Natural killer cell (primary cell): ENCODE data around the gene ACER1. TPM values are rescaled to one million over a fixed set of nuclear protein-coding genes. Genes with fewer than 3 reads are reported as not detected.

Source experiments
- ATAC-seq, 3 donors: fragments of 150-1000 bp in 2 of 3; fragments of 200-7000 bp in 1 of 3; cut with Tn5 transposase; 1 replicate in 1 of 3; 2 replicates in 2 of 3; pipeline ENCODE4 v1.10.0; 2021; ENCODE audit warnings: mild to moderate bottlenecking in 2 of 3, moderate library complexity in 2 of 3
- DNase-seq, 2 donors: peaks; one replicate each; pipeline versions ENCODE4 v3.0.0 to v3.0.0-alpha.2; 2013 to 2021; ENCODE audit warnings: mixed read lengths in 1 of 2
- H3K27ac ChIP-seq: one replicate; pipeline ENCODE4 v1.5.1; 2013; ENCODE audit warnings: mild to moderate bottlenecking, low read length
- H3K27me3 ChIP-seq: one replicate; pipeline ENCODE4 v1.6.1; 2013; ENCODE audit warnings: low read length; ENCODE audit not compliant: control insufficient read depth, insufficient read depth
- H3K36me3 ChIP-seq: one replicate; pipeline ENCODE4 v1.6.1; 2013; ENCODE audit warnings: low read length; ENCODE audit not compliant: control insufficient read depth, insufficient read depth
- H3K4me1 ChIP-seq: one replicate; pipeline ENCODE4 v1.6.1; 2013; ENCODE audit warnings: low read length; ENCODE audit not compliant: control insufficient read depth, insufficient read depth
- H3K4me3 ChIP-seq: one replicate; pipeline ENCODE4 v1.5.1; 2013; ENCODE audit warnings: low read length
- H3K9me3 ChIP-seq: one replicate; pipeline ENCODE4 v1.6.1; 2013; ENCODE audit warnings: low read length; ENCODE audit not compliant: control insufficient read depth, insufficient read depth
- H3K27ac Mint-ChIP-seq, 2 donors: one replicate each; pipeline ENCODE4 v1.8.0; 2022; ENCODE audit warnings: mild to moderate bottlenecking in 2 of 2, mixed read lengths in 2 of 2, moderate library complexity in 1 of 2
- H3K27me3 Mint-ChIP-seq, 2 donors: one replicate each; pipeline ENCODE4 v1.8.0; 2022; ENCODE audit warnings: low read depth in 2 of 2, mixed read lengths in 2 of 2
- H3K36me3 Mint-ChIP-seq: one replicate; pipeline ENCODE4 v1.8.0; 2022; ENCODE audit warnings: mixed read lengths
- H3K4me1 Mint-ChIP-seq, 2 donors: one replicate each; pipeline ENCODE4 v1.8.0; 2022; ENCODE audit warnings: mixed read lengths in 2 of 2
- H3K4me3 Mint-ChIP-seq: one replicate; pipeline ENCODE4 v1.8.0; 2022; ENCODE audit warnings: mild to moderate bottlenecking, moderate library complexity, mixed read lengths
- H3K9me3 Mint-ChIP-seq, 2 donors: one replicate each; pipeline ENCODE4 v1.8.0; 2022; ENCODE audit warnings: mixed read lengths in 2 of 2
- CTCF ChIP-seq: fragments of 200-600 bp; IDR thresholded peaks from one replicate; pipeline ENCODE4 v1.8.0; 2022; ENCODE audit warnings: antibody characterized with exemption
- WGBS: methylation state at CpG from one replicate; pipeline ENCODE4 v1.1.7; 2013; ENCODE audit warnings: missing lambda C conversion rate; ENCODE audit not compliant: insufficient coverage; 5-methylcytosine and 5-hydroxymethylcytosine counted together
- intact Hi-C: fragments of 100-400 bp; cut with micrococcal nuclease; formaldehyde crosslinking; loops from one replicate; pipeline ENCODE4 v1.14.2; 2022
- total RNA-seq, 4 donors: library from RNA; stranded (reverse); fragments of 120-200 nt in 1 of 4; gene quantifications; one replicate each; pipeline versions ENCODE4 v1.2.3 to v1.2.4, GENCODE V29; 2013 to 2022

ACER1 gene
- total RNA-seq, 3 donors from 2014 or later (not counting 1 experiment from before 2014, with no cell fraction given), result 0.25 to 0.35 TPM; not detected in 1

DNA sequence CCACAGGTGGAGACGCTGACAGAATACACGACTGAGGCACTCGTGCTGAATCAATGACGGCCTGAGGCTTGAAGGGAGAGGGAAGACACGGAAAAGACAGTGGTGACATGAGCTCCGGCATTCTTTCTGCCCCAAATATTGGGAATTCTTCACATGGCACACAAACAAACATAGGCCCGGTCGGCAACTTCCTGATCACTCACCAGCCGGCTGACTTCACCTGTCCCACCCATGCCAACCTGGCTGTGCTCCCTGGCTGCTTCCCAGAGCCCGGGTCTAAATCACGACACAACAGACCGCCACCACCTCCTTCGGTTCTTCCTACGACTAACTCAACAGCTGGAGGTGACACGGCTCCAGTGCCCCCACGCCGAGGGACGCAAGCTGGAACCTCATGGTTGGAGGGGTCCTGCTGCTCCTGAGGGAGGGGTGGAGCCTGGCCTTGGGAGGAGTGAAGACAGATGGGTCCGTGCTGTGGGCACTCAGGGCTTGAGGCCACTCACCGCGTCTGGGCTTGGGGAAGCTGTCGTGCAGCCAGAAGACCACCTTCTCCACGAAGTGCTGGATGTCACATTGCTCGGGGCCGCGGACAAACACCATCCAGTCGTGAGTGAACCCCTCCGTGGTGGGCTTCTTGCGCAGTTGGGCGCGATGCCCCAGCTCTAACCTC, 63.2 kb downstream of the ACER1 start:
- no peak for TF ChIP-seq CTCF
- ATAC-seq (no peak), DNase-seq (no peak)
- Mint-ChIP-seq H3K36me3 (no peaks in the 10 kb centered on the region), H3K4me3 (no peak overlapping the region), H3K27ac (peak overlapping the region in 1 of 2 donors; percentile 48), H3K9me3 (no peaks in the 10 kb centered on the region), H3K27me3 (no peaks in the 10 kb centered on the region), H3K4me1 (peaks cover 39 to 64% of the 10 kb centered on the region in 2 donors)
- intact Hi-C loops, result no loop called here
- Histone ChIP-seq H3K27ac (no peak overlapping the region), H3K9me3 (no peaks in the 10 kb centered on the region), H3K36me3 (peaks cover 13% of the 10 kb centered on the region), H3K4me1 (peaks cover 24% of the 10 kb centered on the region), H3K4me3 (no peak overlapping the region), H3K27me3 (no peaks in the 10 kb centered on the region)
- 95% methylated on average over 31 of the region's 31 CpGs for WGBS

- no peaks in the 10 kb centered on the region for H3K27me3 Mint-ChIP-seq
- Histone ChIP-seq H3K27ac (no peak overlapping the region), H3K4me1 (peaks cover 15% of the 10 kb centered on the region), H3K9me3 (no peaks in the 10 kb centered on the region), H3K27me3 (no peaks in the 10 kb centered on the region), H3K4me3 (no peak overlapping the region), H3K36me3 (peaks cover 13% of the 10 kb centered on the region)
- no peak overlapping the region for H3K27ac Mint-ChIP-seq
- no peaks in the 10 kb centered on the region for H3K9me3 Mint-ChIP-seq
- no peak for ATAC-seq
- intact Hi-C loops, result no loop called here
- H3K4me3 Mint-ChIP-seq, result no peak overlapping the region
- no peak for TF ChIP-seq CTCF
- peaks cover 30 to 55% of the 10 kb centered on the region in 2 donors for H3K4me1 Mint-ChIP-seq
- DNase-seq, result no peak
- 94% methylated on average over 33 of the region's 33 CpGs for WGBS
- no peaks in the 10 kb centered on the region for H3K36me3 Mint-ChIP-seq
Observed at GRCh38 chr19:6269101-6269886, 64.1 kb downstream of the ACER1 start.

DNA sequence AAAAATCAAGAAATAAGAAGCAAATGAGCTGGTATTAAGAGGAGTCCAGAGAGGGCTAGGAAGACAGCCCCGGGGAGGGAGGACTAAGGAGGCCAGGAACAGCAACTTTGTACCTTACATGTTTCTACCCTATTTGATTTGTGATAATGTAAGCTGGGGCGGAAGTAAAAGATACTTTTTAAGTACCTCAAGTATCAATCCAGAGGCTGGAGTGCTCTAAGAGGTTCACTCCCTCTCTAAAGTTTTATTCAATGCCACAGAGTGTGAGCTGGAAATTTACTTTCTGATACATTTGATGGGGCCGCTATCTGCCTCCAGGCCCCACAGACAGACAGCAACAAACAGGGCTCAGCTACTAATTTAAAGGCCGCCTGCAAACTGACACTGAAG, 65.0 kb downstream of the ACER1 start:
- no peak for TF ChIP-seq CTCF
- Mint-ChIP-seq H3K27ac (peak overlapping the region in 1 of 2 donors; percentile 46), H3K9me3 (no peaks in the 10 kb centered on the region), H3K4me1 (peaks cover 21 to 51% of the 10 kb centered on the region in 2 donors), H3K27me3 (no peaks in the 10 kb centered on the region), H3K36me3 (no peaks in the 10 kb centered on the region), H3K4me3 (no peak overlapping the region)
- intact Hi-C loops, result no loop called here
- Histone ChIP-seq H3K4me3 (no peak overlapping the region), H3K27me3 (no peaks in the 10 kb centered on the region), H3K4me1 (peaks cover 5% of the 10 kb centered on the region), H3K9me3 (no peaks in the 10 kb centered on the region), H3K27ac (no peak overlapping the region), H3K36me3 (peaks cover 13% of the 10 kb centered on the region)
- no peak for ATAC-seq
- DNase-seq, result no peak
- WGBS, result 100% methylated on average over 3 of the region's 4 CpGs
